Mammary epithelial cell (primary cell): ENCODE data around the gene MTURN.

Experiments used
- EZH2 ChIP-seq: IDR thresholded peaks from 2 replicates; pipeline ENCODE4 v1.6.1; 2012; ENCODE audit warnings: low read length, inconsistent platforms, borderline replicate concordance
- TF ChIP-seq, protein P1 (sequence below), 2 donors: IDR thresholded peaks in 1 of 2; conservative IDR thresholded peaks in 1 of 2; 2 replicates each; pipeline ENCODE4 v1.5.1; 2011 to 2012; ENCODE audit warnings: inconsistent platforms in 2 of 2, low read length in 2 of 2, mild to moderate bottlenecking in 2 of 2, control low read depth in 1 of 2, low read depth in 1 of 2; ENCODE audit not compliant: insufficient read depth in 1 of 2; ENCODE audit errors: extremely low read depth in 1 of 2

DNA sequence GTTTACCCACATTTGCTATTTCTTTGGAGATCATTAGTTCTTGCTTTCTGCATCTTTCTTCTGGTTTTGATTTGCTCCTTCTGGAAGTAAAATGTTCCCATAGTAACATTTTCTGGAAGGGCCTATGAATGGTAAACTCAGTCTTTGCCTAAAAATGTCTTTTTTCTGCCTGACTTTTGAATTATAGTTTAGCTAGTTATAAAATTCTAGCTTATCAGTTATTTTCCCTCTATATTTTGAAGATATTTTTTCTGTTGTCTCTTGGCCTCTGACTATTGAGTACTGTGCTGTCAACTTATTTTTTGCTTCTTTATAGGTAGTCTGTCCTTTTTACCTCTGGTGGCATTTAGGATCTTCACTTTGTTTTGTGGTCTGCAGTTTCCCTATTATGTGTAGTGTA lies 21.6 kb upstream of the MTURN start:
- TF ChIP-seq, protein P1, sequence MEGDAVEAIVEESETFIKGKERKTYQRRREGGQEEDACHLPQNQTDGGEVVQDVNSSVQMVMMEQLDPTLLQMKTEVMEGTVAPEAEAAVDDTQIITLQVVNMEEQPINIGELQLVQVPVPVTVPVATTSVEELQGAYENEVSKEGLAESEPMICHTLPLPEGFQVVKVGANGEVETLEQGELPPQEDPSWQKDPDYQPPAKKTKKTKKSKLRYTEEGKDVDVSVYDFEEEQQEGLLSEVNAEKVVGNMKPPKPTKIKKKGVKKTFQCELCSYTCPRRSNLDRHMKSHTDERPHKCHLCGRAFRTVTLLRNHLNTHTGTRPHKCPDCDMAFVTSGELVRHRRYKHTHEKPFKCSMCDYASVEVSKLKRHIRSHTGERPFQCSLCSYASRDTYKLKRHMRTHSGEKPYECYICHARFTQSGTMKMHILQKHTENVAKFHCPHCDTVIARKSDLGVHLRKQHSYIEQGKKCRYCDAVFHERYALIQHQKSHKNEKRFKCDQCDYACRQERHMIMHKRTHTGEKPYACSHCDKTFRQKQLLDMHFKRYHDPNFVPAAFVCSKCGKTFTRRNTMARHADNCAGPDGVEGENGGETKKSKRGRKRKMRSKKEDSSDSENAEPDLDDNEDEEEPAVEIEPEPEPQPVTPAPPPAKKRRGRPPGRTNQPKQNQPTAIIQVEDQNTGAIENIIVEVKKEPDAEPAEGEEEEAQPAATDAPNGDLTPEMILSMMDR (conservative IDR thresholded peaks at IDR 0.05 in 1 of 2, IDR thresholded peaks at IDR 0.05 in 1 of 2; ENCODE audit: extremely low read depth in 1 of 2, insufficient read depth in 1 of 2, low read depth in 1 of 2, low read length in 2 of 2): no peak
- no peak for TF ChIP-seq EZH2
